BLaER1 (cell line): ENCODE results near the gene EFNA5.

Experiments
- H3K27ac ChIP-seq: shearing (Covaris generic); formaldehyde crosslinking; 2 replicates; pipeline ENCODE4 v1.8.1; 2022
- H3K27me3 ChIP-seq: shearing (Covaris generic); formaldehyde crosslinking; 2 replicates; pipeline ENCODE4 v1.8.1; 2022
- H3K36me3 ChIP-seq: shearing (Covaris generic); formaldehyde crosslinking; 2 replicates; pipeline ENCODE4 v1.8.1; 2022
- H3K4me1 ChIP-seq: shearing (Covaris generic); formaldehyde crosslinking; 2 replicates; pipeline ENCODE4 v1.8.1; 2022
- H3K4me2 ChIP-seq: shearing (Covaris generic); formaldehyde crosslinking; 2 replicates; pipeline ENCODE4 v1.8.1; 2022
- H3K4me3 ChIP-seq: shearing (Covaris generic); formaldehyde crosslinking; 2 replicates; pipeline ENCODE4 v1.8.1; 2022
- H3K9ac ChIP-seq: shearing (Covaris generic); formaldehyde crosslinking; 2 replicates; pipeline ENCODE4 v1.8.1; 2022
- H3K9me3 ChIP-seq: shearing (Covaris generic); formaldehyde crosslinking; 2 replicates; pipeline ENCODE4 v1.8.1; 2022
- H4K20me1 ChIP-seq: shearing (Covaris generic); formaldehyde crosslinking; 2 replicates; pipeline ENCODE4 v1.8.1; 2022
- Cebpa-rat ChIP-seq: shearing (Covaris generic); IDR thresholded peaks from 2 replicates; pipeline ENCODE4 v1.8.1; 2022

Gene EFNA5

DNA sequence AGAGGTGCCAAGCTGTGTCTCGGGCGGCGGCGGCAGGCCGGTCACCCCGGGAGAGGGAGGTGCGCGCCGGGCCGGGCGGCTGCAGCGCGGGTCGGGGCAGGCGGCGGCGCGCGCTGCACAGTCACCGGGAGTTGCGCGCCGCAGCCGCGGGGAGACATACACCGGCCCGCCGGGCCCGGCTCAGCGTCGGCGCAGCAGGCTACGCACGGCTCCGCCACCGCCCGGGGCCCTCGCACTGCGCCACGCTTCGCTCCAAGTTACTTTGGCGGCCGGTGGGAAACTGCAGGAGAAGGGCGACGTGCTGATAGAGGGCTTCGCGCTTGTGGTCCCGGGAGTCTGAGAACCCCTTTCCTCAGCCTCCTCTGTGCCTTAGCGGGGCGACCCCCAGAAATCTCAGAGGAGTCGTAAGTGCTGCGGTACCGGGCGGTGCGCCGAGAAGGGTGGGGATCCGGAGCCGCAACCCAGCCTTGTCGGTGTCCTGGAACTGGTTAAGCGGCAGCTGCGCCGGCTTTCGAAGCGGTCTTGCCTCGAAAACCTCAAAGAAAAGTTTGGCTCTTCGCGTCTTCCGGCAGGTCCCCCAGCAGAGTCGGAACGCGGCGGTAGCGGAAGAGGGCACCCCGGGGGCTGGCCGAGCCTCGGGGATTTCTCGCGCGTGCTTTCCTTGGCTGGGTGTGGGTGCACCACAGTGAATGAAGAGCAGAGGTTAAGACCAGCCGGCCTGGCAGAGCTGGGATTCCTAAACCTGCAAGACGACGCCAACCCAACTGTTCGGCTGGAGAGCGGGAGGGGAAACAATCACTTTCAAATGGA is at the start of gene EFNA5:
TSS of gene EFNA5 (minus strand) at position 6 of the 810 bp plus-strand sequence.
- peak within 1 kb of the TSS; percentile 66 for H3K4me3 ChIP-seq
- no peaks in the 10 kb centered on the region for H3K36me3 ChIP-seq
- peaks cover 45% of the 10 kb centered on the region for H4K20me1 ChIP-seq
- H3K4me1 ChIP-seq, result peaks cover 40% of the 10 kb centered on the region
- no peaks in the 10 kb centered on the region; the same call in 1 of the 2 replicates for H3K9me3 ChIP-seq
- H3K27ac ChIP-seq, result no peak within 1 kb of the TSS
- no peak for TF ChIP-seq Cebpa-rat
- peaks cover 59% of the 10 kb centered on the region for H3K27me3 ChIP-seq
- H3K4me2 ChIP-seq, result peak within 1 kb of the TSS; percentile 98
- H3K9ac ChIP-seq, result no peak within 1 kb of the TSS

DNA sequence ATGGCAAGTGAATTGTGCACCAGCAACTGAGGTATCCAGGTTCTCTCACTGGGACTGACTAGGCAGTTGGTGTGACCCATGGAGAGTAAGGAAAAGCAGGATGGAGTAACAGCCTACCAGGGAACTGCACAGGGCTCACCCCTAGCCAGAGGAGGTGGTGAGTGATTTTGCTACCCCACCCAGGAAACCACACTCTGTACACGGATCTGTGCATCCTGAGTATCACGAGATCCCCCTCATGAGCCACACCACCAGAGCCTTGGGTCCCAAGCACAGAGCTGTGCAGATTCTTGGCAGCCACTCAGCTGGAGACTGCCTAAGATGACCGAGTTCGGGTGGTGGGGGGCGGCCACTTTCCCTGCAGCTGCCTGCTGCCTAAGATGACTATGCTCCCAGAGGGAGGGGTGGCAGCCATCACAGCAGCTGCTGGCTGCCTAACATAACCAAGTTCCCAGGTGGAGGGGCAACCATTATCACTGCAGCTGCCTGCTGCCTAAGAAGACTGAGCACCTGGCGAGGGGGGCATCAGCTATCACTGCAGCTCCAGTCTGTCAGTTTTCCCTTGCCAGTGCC is 48.4 kb upstream of the EFNA5 start:
- H3K4me2 ChIP-seq, result no peak overlapping the region
- H4K20me1 ChIP-seq, result no peaks in the 10 kb centered on the region
- no peak for TF ChIP-seq Cebpa-rat
- no peak overlapping the region for H3K4me3 ChIP-seq
- no peaks in the 10 kb centered on the region for H3K36me3 ChIP-seq
- peaks cover 45% of the 10 kb centered on the region for H3K9me3 ChIP-seq
- H3K9ac ChIP-seq, result no peak overlapping the region
- no peaks in the 10 kb centered on the region for H3K27me3 ChIP-seq
- no peaks in the 10 kb centered on the region for H3K4me1 ChIP-seq
- H3K27ac ChIP-seq, result no peak overlapping the region

DNA sequence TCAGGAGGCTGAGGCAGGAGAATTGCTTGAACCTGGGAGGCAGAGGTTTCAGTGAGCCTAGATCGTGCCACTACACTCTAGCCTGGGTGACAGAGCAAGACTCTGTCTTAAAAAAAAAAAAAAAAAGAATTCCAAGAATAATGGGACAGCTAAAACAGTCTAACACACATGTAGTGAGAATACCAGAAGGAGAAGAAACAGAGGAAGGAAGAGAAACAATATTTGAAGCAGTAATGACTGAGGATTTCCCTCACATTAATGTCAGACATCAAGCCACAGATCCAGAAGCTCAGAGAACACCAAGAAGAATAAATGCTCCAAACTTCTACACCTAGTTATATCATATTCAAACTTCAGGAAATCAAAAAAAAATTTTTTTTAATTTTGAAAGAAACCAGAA is 47.1 kb upstream of the EFNA5 start:
- no peak overlapping the region for H3K4me2 ChIP-seq

DNA sequence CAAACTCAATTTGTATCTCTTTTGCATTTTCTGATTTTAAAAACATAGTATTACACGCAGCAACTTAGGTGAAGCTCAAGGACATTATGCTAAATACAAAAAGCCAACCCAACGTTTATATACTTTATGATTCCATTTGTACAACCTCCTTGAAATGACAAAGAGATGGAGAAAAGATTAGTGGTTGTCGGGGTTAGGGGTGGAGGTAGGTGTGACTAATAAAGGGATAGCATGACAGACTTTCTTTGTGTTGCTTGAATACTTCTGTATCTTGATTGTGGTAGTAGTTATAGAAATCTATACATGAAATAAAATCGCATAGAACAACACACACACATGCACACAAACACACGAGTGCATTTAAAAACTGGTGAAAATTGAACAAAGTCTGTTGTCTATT is 42.5 kb upstream of the EFNA5 start:
- H3K9me3 ChIP-seq, result 0 out of 2 replicates have a peak, but pooled peaks cover 6% of the 10 kb centered on the region
- H3K27me3 ChIP-seq, result no peaks in the 10 kb centered on the region
- no peak overlapping the region for H3K27ac ChIP-seq
- TF ChIP-seq Cebpa-rat, result no peak
- no peaks in the 10 kb centered on the region for H4K20me1 ChIP-seq
- H3K36me3 ChIP-seq, result no peaks in the 10 kb centered on the region
- no peaks in the 10 kb centered on the region for H3K4me1 ChIP-seq
- no peak overlapping the region for H3K4me3 ChIP-seq
- no peak overlapping the region for H3K9ac ChIP-seq
- no peak overlapping the region for H3K4me2 ChIP-seq

More for the DNA sequence above, 47.1 kb upstream of the EFNA5 start:
- no peak overlapping the region for H3K4me3 ChIP-seq
- H3K9me3 ChIP-seq, result peaks cover 44% of the 10 kb centered on the region
- H4K20me1 ChIP-seq, result no peaks in the 10 kb centered on the region
- no peak for TF ChIP-seq Cebpa-rat
- no peak overlapping the region for H3K27ac ChIP-seq
- H3K4me1 ChIP-seq, result no peaks in the 10 kb centered on the region
- H3K9ac ChIP-seq, result no peak overlapping the region
- no peaks in the 10 kb centered on the region for H3K36me3 ChIP-seq
- H3K27me3 ChIP-seq, result no peaks in the 10 kb centered on the region

DNA sequence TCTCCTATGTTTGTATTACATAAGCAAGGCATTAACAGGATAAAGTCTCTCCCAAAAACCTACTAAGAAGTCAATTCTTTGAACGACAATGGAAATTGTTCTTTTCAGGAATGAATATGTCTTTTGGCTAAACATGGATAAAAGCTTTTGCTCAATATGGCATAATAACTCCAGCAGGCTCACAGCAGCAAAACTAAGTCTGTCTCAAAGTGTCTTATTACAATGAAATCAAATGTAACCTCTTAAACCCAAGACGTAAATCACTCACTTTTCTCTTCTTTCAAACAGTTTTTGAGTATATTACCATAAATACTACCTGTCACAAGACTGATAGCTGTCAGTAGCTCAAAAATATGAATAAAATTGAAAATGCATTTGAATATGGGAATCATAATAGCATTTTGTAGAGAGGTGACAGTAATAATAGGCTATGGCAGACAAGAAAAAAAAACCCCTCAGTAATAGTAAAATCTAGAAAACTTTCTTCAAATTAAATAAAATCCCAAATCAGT is 41.7 kb upstream of the EFNA5 start:
- Histone ChIP-seq H4K20me1 (no peaks in the 10 kb centered on the region), H3K4me1 (no peaks in the 10 kb centered on the region), H3K36me3 (no peaks in the 10 kb centered on the region), H3K9ac (no peak overlapping the region), H3K4me3 (no peak overlapping the region), H3K4me2 (no peak overlapping the region), H3K27me3 (no peaks in the 10 kb centered on the region), H3K27ac (no peak overlapping the region), H3K9me3 (0 out of 2 replicates have a peak, but pooled peaks cover under 1% of the 10 kb centered on the region)
- TF ChIP-seq Cebpa-rat, result no peak

GRCh38 chr5:107705402-107706014 is 34.8 kb upstream of the EFNA5 start:
- H3K36me3 ChIP-seq, result no peaks in the 10 kb centered on the region
- H3K4me3 ChIP-seq, result no peak overlapping the region
- H4K20me1 ChIP-seq, result no peaks in the 10 kb centered on the region
- H3K4me2 ChIP-seq, result no peak overlapping the region
- H3K27ac ChIP-seq, result no peak overlapping the region
- H3K9me3 ChIP-seq, result no peaks in the 10 kb centered on the region
- H3K27me3 ChIP-seq, result no peaks in the 10 kb centered on the region
- H3K9ac ChIP-seq, result no peak overlapping the region
- TF ChIP-seq Cebpa-rat, result no peak
- H3K4me1 ChIP-seq, result no peaks in the 10 kb centered on the region

DNA sequence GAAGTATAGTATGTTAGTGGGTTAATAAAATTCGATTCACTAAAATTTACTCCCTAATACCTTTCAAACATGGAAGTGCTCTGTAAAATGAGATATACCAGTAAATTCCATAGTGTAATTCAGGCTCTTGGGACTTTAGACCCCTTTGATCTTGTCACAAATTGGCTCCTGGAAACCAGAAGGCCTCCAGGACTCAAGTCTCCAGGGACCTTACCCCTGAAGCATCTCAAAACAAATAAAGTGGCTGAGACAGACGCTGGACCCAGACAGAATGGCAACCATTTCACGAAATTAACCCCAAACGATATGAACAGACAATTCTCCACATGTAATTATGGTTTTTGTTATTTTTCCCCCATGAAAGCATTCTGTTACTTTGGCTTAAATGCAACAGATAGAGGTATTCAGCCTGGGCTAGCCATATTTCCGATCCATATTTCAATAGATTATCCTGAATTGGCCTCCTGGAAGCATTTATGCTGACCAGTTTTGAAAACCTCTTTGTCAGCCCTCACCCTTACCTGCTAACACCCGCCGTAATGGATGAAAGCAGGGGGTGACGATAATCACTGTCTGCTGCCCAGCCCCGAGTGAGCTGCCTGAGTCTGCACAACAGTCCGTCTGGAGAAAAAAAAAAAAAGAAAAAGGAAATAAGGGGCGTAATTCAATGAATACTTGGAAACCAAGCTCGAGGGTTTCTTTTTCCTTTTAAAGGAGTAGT is 34.1 kb upstream of the EFNA5 start:
- H3K4me2 ChIP-seq, result no peak overlapping the region
- no peak overlapping the region for H3K4me3 ChIP-seq
- TF ChIP-seq Cebpa-rat, result no peak

DNA sequence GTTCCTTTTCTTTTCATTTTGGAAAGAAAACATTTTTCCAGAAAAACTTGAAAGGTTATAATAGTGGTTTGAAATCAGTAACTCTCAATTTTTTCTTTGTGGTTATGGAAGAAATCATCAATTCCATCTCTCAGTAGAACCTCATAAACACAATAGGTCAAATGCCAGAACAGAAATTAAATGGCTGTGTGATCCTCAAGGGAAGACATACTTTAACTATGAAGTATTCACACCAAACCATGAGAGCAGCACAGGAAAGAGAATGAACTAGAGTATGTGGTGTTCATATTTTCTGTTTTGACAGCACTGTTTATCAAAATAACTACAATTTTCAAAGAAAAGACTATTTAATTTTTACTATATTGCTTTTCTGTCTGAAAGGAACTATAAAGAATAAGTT is 29.7 kb upstream of the EFNA5 start:
- no peak for TF ChIP-seq Cebpa-rat
- H3K4me1 ChIP-seq, result no peaks in the 10 kb centered on the region
- H3K9ac ChIP-seq, result no peak overlapping the region
- H3K4me2 ChIP-seq, result no peak overlapping the region
- no peaks in the 10 kb centered on the region for H4K20me1 ChIP-seq
- H3K27ac ChIP-seq, result no peak overlapping the region
- no peaks in the 10 kb centered on the region for H3K27me3 ChIP-seq
- no peaks in the 10 kb centered on the region for H3K9me3 ChIP-seq
- H3K36me3 ChIP-seq, result no peaks in the 10 kb centered on the region
- no peak overlapping the region for H3K4me3 ChIP-seq

More for the DNA sequence above, 34.1 kb upstream of the EFNA5 start:
- H4K20me1 ChIP-seq, result no peaks in the 10 kb centered on the region
- H3K4me1 ChIP-seq, result no peaks in the 10 kb centered on the region
- no peaks in the 10 kb centered on the region for H3K27me3 ChIP-seq
- no peaks in the 10 kb centered on the region for H3K9me3 ChIP-seq
- no peaks in the 10 kb centered on the region for H3K36me3 ChIP-seq
- H3K9ac ChIP-seq, result no peak overlapping the region
- no peak overlapping the region for H3K27ac ChIP-seq

GRCh38 chr5:107699425-107699824 is 28.7 kb upstream of the EFNA5 start:
- no peak overlapping the region for H3K9ac ChIP-seq
- no peak for TF ChIP-seq Cebpa-rat

More at GRCh38 chr5:107699425-107699824, 28.7 kb upstream of the EFNA5 start:
- Histone ChIP-seq H3K27me3 (no peaks in the 10 kb centered on the region), H3K27ac (no peak overlapping the region), H3K4me2 (no peak overlapping the region), H4K20me1 (no peaks in the 10 kb centered on the region), H3K9me3 (no peaks in the 10 kb centered on the region), H3K4me1 (no peaks in the 10 kb centered on the region), H3K4me3 (no peak overlapping the region), H3K36me3 (no peaks in the 10 kb centered on the region)
